Stimulated activated CD8-positive, alpha-beta memory T cell treated with anti-CD3 and anti-CD28 coated beads, Interleukin-15, amount 100 ng/mL, for 24 hours (primary cell): ENCODE measurements around the gene PPM1H.

Experiments
- DNase-seq: peaks from one replicate; pipeline ENCODE4 v3.0.0-alpha.2; 2020; ENCODE audit warnings: low read depth

The PPM1H gene

GRCh38 chr12:62873116-62873825 lies 61.7 kb downstream of the PPM1H start:
- no peak for DNase-seq

DNA sequence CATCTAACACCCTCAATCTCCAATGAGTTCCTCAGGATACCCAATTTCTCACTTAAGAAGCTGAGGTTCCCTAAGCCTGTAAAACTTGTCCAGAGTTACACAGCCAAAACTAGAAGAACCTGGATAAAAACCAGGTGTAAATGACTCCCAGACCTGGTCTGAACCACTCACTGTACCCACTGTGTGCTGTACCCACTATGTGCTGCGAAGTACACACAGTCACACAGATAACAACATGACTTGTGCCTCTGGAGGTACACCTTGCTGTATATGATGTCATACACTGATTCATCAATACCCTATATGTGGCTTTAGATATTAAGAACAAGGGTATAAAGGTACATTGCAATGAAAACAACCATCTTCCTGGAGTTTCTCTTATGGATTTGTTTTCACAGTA lies 66.1 kb downstream of the PPM1H start:
- no peak for DNase-seq

DNA sequence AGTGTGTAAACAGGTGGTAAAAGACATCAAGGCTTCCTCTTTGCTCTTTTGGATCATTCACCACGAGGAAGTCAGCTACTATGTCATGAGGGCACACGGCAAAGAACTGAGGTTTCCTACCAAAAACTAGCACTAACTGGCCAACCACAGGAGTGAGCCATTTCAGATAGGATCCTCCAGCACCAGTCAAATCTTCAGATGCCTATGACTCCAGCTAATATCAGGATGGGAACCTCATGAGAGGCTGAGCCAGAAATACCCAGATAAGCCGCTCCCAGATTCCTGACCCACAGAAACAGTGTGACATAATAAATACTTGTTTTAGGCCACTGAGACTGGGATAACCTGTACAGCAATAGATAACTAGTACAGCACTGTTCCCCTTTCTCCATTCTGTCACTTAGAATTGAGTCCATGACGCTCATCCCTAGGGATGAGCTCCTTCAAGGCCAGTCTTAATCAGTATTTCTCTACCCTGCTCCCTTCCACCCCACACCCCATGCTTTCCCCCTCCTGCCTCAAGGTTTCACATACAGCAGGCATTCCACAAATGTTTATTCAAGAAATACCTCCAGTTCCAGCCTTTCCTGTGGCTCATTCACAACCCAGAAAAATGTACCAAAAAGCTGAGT lies 68.4 kb downstream of the PPM1H start:
- DNase-seq, result no peak

DNA sequence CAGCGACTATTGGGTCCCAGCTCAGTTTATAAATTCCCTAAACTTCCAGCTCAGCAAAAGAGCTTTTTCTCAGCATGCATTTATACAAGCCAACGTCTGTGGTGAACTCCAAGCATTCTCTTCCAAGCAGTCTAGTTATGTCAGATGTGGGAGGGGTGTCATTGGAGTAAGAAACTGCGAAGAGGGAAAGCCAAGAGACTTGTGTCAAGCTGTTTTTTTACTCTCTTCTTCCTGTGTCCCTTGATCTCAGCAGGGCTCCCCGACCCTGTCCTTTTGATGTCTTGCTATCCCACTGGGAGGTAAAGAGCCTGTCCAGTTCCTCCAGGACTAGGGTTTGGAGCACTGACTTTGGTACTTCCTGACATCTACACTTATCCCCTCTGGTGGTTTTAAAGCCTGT lies 69.0 kb downstream of the PPM1H start:
- DNase-seq, result no peak

- no peak for DNase-seq
Measured at GRCh38 chr12:62865065-62865464, 69.9 kb downstream of the PPM1H start.

DNA sequence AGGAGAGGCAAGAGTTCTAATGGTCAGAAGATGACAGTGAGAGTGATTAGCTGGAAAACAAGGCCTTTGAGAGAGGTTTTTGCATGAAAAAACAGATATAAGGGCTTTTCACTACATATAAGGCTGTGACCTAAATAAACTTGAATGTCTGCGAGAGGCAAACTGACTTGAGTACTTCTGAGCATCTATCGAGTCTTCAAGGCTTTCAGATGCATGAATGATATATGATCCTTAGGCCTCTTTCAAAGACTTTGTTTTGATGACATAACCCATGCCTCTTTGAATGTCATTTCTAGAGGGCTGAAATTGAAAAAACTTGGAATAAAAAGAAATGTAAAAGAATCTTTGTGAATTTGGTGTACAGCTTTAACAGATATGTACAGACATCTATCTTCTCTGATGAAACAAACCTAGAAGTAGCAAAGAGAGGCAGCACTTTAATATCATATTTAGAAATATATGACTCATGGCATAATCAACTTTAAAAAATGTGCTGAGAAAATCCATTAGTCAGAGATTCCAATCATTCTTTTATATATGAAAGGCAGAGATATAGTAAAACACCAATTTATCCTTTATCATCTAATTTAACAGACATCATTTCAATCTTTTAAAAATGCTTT lies 72.6 kb downstream of the PPM1H start:
- no peak for DNase-seq

DNA sequence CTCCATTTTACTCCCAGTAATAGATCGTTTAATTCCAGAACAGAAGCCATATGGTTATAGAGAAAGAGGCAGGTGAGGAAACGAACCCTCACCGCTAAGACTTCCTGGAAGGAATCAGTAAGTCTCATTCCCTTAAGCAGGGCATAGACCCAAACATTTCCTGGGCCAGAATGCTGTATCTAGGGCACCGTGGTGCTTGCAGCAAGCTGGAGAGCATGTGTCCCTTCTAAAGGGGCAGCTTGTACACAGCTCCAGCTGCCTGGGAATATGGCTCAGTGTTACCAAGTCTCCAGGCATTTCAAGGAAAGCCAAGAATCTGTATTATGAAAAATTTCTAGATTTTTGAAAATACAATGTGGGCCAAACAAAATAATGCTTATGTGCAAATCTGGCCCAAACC lies 73.4 kb downstream of the PPM1H start:
- no peak for DNase-seq

- DNase-seq, result no peak
Measured at GRCh38 chr12:62860501-62861411, 74.2 kb downstream of the PPM1H start.

DNA sequence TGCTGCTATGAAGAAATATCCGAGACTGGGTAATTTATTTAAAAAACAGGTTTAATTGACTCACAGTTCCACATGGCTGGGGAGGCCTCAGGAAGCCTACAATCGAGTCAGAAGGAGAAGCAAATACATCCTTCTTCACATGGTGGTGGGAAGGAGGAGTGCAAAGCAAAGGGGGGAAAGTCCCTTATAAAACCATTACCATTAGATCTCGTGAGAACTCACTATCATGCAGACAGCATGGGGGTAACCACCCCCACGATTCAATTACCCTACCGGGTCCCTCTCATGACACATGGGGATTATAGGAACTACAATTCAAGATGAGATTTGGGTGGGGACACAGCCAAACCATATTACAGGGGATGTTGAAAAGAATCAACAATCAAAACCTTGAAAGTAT lies 74.9 kb downstream of the PPM1H start:
- no peak for DNase-seq

- no peak for DNase-seq
Measured at GRCh38 chr12:62859321-62859737, 75.6 kb downstream of the PPM1H start.

GRCh38 chr12:62856454-62856853 lies 78.5 kb downstream of the PPM1H start:
- no peak for DNase-seq

DNA sequence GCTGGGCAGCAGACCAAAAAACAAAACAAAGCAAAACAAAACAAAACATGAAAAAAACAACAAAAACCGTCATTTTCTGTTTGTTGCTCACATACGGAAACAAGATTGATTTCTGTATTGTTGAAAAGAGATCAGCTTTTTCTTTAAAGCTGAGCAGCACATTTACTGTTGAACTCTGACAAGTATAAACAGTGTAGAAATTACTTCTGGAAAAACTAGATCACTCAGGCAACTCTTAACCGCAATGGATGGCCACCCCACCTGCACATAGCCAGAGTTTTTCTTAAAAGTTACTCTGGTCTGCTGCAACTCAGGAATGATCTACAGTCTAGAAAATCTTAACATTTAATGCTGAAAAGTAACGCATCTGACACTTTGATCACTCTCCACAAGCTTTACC lies 80.9 kb downstream of the PPM1H start:
- no peak for DNase-seq

DNA sequence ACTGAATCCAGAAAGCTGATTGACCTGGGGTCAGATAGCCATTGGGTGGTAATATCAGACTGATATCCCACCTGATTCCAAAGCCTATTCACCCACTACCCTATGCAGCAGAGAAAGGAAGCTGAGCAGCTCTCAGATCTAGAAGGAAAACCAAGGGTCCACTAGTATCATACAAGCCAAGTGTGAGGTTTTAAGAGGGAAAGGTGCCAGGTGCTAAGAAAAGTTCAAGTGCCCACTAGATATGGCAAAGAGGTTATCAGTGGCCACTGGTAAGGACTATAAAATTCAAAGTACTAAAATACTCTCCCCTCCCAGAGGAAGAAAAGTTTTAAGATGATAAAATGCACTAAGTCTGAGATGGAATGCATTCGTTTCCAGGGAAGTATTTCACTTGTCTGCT lies 85.6 kb downstream of the PPM1H start:
- DNase-seq, result no peak

DNA sequence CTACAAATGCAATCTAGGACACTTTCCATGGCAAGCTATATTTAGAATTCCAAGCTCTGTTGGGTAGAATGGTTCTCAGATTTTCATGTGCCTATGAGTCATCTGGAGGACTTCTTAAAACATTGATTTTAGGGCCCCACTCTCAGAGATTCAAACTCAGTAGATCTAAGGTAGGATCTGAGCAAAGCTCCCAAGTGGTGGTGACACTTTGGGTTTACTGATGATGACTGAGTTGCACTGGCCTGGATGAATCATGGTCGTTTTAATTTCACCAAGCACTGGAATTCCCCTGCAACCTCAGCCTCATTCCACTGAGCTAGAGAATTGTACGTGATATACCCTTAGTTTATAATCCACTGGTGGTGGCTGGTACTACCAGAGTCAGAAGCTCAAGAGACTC lies 86.5 kb downstream of the PPM1H start:
- DNase-seq, result no peak

DNA sequence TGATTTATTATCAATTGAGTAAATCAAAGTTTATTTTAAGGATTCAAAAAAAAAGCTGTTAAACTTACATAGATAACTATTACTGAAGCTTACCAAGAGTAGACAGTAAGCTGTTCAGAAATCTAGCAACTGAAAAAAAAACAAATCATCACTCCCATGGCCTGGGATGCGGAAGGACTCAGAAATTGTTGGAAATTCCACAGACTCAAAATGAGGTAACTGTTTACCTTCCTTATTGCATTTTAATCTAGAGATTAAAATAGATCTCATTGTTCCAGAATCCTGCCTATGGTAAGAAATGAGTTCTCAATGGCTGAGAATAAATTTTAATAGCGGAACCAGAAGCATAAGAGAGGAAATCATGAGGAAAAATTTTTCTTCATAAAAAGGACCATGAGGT lies 87.2 kb downstream of the PPM1H start:
- no peak for DNase-seq

DNA sequence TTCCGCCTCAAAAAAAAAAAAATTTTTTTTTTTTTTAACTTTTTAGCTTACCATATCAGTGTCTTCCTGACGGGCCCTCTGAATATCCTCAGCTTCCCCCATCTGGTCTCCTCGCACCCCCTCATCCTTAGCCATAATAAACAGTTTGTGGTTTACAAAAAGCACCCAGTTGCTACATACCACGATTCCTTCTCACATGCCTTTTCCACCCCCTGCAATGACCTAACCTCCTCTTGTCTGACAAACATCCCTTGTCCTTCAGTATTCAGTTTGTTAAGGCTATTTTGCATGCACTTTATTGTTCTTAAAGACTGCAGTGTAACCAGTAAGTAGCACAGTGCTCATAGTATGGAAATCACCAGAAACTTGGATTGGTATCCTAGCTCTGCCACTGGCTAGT lies 88.5 kb downstream of the PPM1H start:
- DNase-seq, result no peak

DNA sequence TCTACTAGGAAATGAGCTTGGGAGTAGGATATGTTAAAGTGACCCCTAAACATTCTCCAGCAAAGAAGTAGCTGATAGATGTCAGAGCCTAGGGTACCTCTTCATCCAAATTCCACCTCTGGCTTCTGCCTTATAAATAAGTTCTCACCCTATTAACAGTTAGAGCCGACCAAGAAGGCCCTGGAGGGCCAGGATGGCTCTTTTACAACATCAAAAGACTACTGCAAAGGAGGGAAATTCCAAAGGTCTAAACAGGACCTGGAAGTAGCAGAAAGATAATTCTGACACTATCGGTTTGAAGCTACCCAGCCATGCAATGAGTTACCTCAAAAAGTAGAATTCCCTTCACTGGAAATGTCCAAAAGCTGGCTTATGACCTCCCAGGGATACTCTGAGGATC lies 90.0 kb downstream of the PPM1H start:
- DNase-seq, result no peak

DNA sequence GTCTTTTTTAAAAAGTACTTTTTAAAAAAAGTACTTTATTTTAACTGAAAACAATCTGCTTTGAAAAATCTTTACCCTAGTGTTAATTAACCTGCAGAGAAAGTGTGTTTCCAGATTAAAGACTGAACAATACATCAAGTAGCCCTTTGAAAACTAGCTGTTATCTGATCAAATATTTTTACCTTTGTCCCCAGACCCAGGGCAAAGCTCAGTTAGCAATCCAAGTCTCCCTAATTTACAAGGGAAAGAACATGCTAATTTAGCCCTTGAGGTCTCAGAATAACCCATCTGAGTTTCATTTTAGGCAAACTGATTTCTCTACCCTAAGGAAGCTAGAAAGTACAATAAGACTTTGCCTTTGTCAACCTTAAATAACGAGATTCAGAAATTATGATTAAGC lies 91.2 kb downstream of the PPM1H start:
- DNase-seq, result no peak

DNA sequence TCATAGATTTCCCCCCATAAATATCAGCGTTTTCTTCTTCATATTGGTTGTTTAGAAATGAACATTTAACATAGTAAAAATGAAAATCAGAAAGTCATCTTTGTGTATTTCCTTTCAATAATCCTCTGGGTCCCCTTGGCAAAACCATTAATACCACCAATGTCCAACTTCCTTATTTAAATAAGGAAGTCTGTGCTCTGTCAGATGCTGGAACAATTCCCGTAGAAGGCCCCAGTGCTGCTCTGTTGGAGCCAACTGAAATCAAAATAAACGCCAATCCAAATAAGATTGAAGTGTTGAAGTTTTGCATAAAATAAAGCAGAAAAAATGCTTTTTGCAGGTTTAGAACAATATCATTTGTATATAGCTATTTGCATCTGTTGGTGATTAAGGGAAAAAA lies 93.1 kb downstream of the PPM1H start:
- DNase-seq, result no peak

GRCh38 chr12:62840806-62841205 lies 94.1 kb downstream of the PPM1H start:
- no peak for DNase-seq

- no peak for DNase-seq
Measured at GRCh38 chr12:62839869-62840660, 94.9 kb downstream of the PPM1H start.
